HCT116 (cell line): Measurements from ENCODE around the gene AFAP1. TPM values are rescaled to one million over a fixed set of nuclear protein-coding genes. Genes with fewer than 3 reads are reported as not detected.

Experiments
- ATAC-seq: fragments of 200-7000 bp; cut with Tn5 transposase; 2 replicates; pipeline ENCODE4 v1.9.1; 2020; ENCODE audit warnings: mild to moderate bottlenecking, moderate library complexity
- BruUV-seq: library from RNA; stranded (reverse); fragments of 400-500 nt; replicated peaks from 2 replicates; lab custom pipeline; 2021; lab: Mats Ljungman, UMichigan
- CTCF ChIA-PET: fragments of 300-600 bp; sonication (Branson Sonifier 250); formaldehyde crosslinking; loops from one replicate; lab custom pipeline; 2021; ENCODE audit warnings: antibody characterized with exemption; lab: Charles Lee
- POLR2A ChIA-PET: fragments of 300-600, 350-600 bp; sonication (Branson Sonifier 250); formaldehyde crosslinking; loops from one replicate; lab custom pipeline; 2021; ENCODE audit warnings: antibody characterized with exemption; lab: Charles Lee
- RAD21 ChIA-PET, 2 experiments: fragments of 300-600 bp; sonication (Branson Sonifier 250); formaldehyde crosslinking; loops; one replicate each; lab custom pipeline; 2023; ENCODE audit warnings: low total read pairs in 2 of 2; ENCODE audit not compliant: uncharacterized antibody in 2 of 2, unreplicated experiment in 2 of 2, low non-redundant PET in 1 of 2; lab: Charles Lee
- DNase-seq: peaks from one replicate; pipeline ENCODE4 v3.0.0-alpha.2; 2010; ENCODE audit warnings: low read depth, low spot score
- H2AFZ ChIP-seq: fragments of 200-600 bp; shearing (Covaris generic), sonication (generic); 2 replicates; pipeline ENCODE4 v1.6.1; 2017; ENCODE audit warnings: low read depth, mixed run types, mixed read lengths, antibody characterized with exemption, low read length; ENCODE audit not compliant: poor library complexity, severe bottlenecking
- H3K27ac ChIP-seq: 2 replicates; pipeline ENCODE4 v1.5.1; 2012; ENCODE audit warnings: low read depth, low read length
- H3K27me3 ChIP-seq: fragments of 200-600 bp; sonication (generic); 2 replicates; pipeline ENCODE4 v1.6.1; 2016; ENCODE audit warnings: mixed run types, low read length, mixed read lengths; ENCODE audit not compliant: insufficient read depth
- H3K36me3 ChIP-seq, 2 experiments: fragments of 200-500 bp in 1 of 2; fragments of 200-600 bp in 1 of 2; sonication (Bioruptor generic) in 1 of 2; sonication (generic) in 1 of 2; 2 replicates each; pipeline versions ENCODE4 v1.5.1 to v1.6.1; 2014 to 2016; ENCODE audit warnings: low read length in 2 of 2, inconsistent platforms in 1 of 2, mixed read lengths in 1 of 2, mixed run types in 1 of 2; ENCODE audit not compliant: insufficient read depth in 2 of 2, control insufficient read depth in 1 of 2
- H3K4me1 ChIP-seq, 2 experiments: fragments of 200-600 bp in 1 of 2; sonication (generic) in 1 of 2; 2 replicates each; pipeline versions ENCODE4 v1.5.1 to v1.6.1; 2012 to 2017; ENCODE audit warnings: low read length in 2 of 2, inconsistent platforms in 1 of 2, mild to moderate bottlenecking in 1 of 2, mixed read lengths in 1 of 2, mixed run types in 1 of 2, moderate library complexity in 1 of 2; ENCODE audit not compliant: insufficient read depth in 2 of 2, control insufficient read depth in 1 of 2
- H3K4me2 ChIP-seq: fragments of 200-600 bp; sonication (generic); 2 replicates; pipeline ENCODE4 v1.6.1; 2017; ENCODE audit warnings: mixed run types, low read length, mixed read lengths
- H3K4me3 ChIP-seq, 2 experiments: fragments of 200-600 bp in 1 of 2; sonication (generic) in 1 of 2; replicated peaks in 1 of 2; 2 replicates each; pipeline ENCODE4 v1.5.1; 2011 to 2016; ENCODE audit warnings: low read length in 2 of 2, control low read depth in 1 of 2, low read depth in 1 of 2, mild to moderate bottlenecking in 1 of 2, mixed read lengths in 1 of 2, mixed run types in 1 of 2
- H3K79me2 ChIP-seq: fragments of 200-600 bp; sonication (generic); 2 replicates; pipeline ENCODE4 v1.6.1; 2017; ENCODE audit warnings: mild to moderate bottlenecking, mixed run types, low read length, moderate library complexity, mixed read lengths; ENCODE audit not compliant: insufficient read depth
- H3K9ac ChIP-seq: fragments of 200-600 bp; sonication (generic); 2 replicates; pipeline ENCODE4 v1.6.1; 2016; ENCODE audit warnings: low read length, mixed read lengths
- H3K9me2 ChIP-seq: fragments of 200-600 bp; sonication (generic), shearing (Covaris generic); 2 replicates; pipeline ENCODE4 v1.6.1; 2017; ENCODE audit warnings: mixed run types, mild to moderate bottlenecking, moderate library complexity; ENCODE audit not compliant: insufficient read depth
- H3K9me3 ChIP-seq, 2 experiments: fragments of 200-500 bp in 1 of 2; fragments of 200-600 bp in 1 of 2; sonication (Bioruptor generic) in 1 of 2; sonication (generic) in 1 of 2; 2 replicates each; pipeline ENCODE4 v1.6.1; 2014 to 2017; ENCODE audit warnings: low read length in 2 of 2, mixed read lengths in 2 of 2, inconsistent platforms in 1 of 2, low read depth in 1 of 2, mild to moderate bottlenecking in 1 of 2, mixed run types in 1 of 2, moderate library complexity in 1 of 2; ENCODE audit not compliant: control insufficient read depth in 1 of 2, insufficient read depth in 1 of 2
- H4K20me1 ChIP-seq: fragments of 200-600 bp; sonication (generic), shearing (Covaris generic); 2 replicates; pipeline ENCODE4 v1.6.1; 2017; ENCODE audit warnings: mixed run types, mild to moderate bottlenecking, moderate library complexity; ENCODE audit not compliant: insufficient read depth
- ATF3 ChIP-seq: IDR thresholded peaks from 2 replicates; pipeline ENCODE4 v1.6.1; 2012
- CBX3 ChIP-seq: IDR thresholded peaks from 2 replicates; pipeline ENCODE4 v1.6.1; 2012; ENCODE audit warnings: low read depth
- CTCF ChIP-seq, 3 experiments: fragments of 200-600 bp in 1 of 3; sonication (generic) in 1 of 3; IDR thresholded peaks in 2 of 3; conservative IDR thresholded peaks in 1 of 3; 2 replicates each; pipeline ENCODE4 v1.5.1; 2012 to 2017; ENCODE audit warnings: low read depth in 2 of 3, low read length in 2 of 3, antibody characterized with exemption in 1 of 3, borderline replicate concordance in 1 of 3, control low read depth in 1 of 3, mild to moderate bottlenecking in 1 of 3, mixed read lengths in 1 of 3, mixed run types in 1 of 3, moderate library complexity in 1 of 3; ENCODE audit not compliant: insufficient read depth in 1 of 3
- ELF1 ChIP-seq: IDR thresholded peaks from 2 replicates; pipeline ENCODE4 v1.6.1; 2012; ENCODE audit warnings: low read depth, borderline replicate concordance
- EZH2 ChIP-seq: fragments of 200-600 bp; sonication (generic); IDR thresholded peaks from 2 replicates; pipeline ENCODE4 v1.6.1; 2017; ENCODE audit warnings: antibody characterized with exemption, mixed run types
- FOSL1 ChIP-seq: IDR thresholded peaks from 2 replicates; pipeline ENCODE4 v1.6.1; 2012; ENCODE audit warnings: low read depth
- JUND ChIP-seq: IDR thresholded peaks from 2 replicates; pipeline ENCODE4 v1.6.1; 2012
- POLR2AphosphoS5 ChIP-seq: IDR thresholded peaks from 2 replicates; pipeline ENCODE4 v1.6.1; 2011; ENCODE audit warnings: mild to moderate bottlenecking, low read depth, low read length, moderate library complexity
- RAD21 ChIP-seq: IDR thresholded peaks from 2 replicates; pipeline ENCODE4 v1.6.1; 2012; ENCODE audit warnings: low read depth, mild to moderate bottlenecking
- SIN3A ChIP-seq: IDR thresholded peaks from 2 replicates; pipeline ENCODE4 v1.6.1; 2012; ENCODE audit warnings: low read depth
- SP1 ChIP-seq: IDR thresholded peaks from 2 replicates; pipeline ENCODE4 v1.6.1; 2012; ENCODE audit warnings: low read depth
- YY1 ChIP-seq: IDR thresholded peaks from 2 replicates; pipeline ENCODE4 v1.6.1; 2011; ENCODE audit warnings: low read length, low read depth, moderate library complexity, mild to moderate bottlenecking; ENCODE audit not compliant: insufficient replicate concordance; ENCODE audit errors: extremely low read depth
- intact Hi-C: fragments of 100-400 bp; cut with micrococcal nuclease; formaldehyde crosslinking; loops from 2 replicates; pipeline ENCODE4 v1.10.0; 2022
- total RNA-seq: library from RNA; stranded (reverse); gene quantifications from one replicate; pipeline ENCODE4 v1.2.1, GENCODE V29; 2021; ENCODE audit not compliant: unreplicated experiment
- TF ChIP-seq, protein P1 (sequence below): IDR thresholded peaks from 2 replicates; pipeline ENCODE4 v1.6.1; 2012; ENCODE audit warnings: low read depth

AFAP1 gene
- total RNA-seq, 1 experiment from 2014 or later: 19.4 TPM

DNA sequence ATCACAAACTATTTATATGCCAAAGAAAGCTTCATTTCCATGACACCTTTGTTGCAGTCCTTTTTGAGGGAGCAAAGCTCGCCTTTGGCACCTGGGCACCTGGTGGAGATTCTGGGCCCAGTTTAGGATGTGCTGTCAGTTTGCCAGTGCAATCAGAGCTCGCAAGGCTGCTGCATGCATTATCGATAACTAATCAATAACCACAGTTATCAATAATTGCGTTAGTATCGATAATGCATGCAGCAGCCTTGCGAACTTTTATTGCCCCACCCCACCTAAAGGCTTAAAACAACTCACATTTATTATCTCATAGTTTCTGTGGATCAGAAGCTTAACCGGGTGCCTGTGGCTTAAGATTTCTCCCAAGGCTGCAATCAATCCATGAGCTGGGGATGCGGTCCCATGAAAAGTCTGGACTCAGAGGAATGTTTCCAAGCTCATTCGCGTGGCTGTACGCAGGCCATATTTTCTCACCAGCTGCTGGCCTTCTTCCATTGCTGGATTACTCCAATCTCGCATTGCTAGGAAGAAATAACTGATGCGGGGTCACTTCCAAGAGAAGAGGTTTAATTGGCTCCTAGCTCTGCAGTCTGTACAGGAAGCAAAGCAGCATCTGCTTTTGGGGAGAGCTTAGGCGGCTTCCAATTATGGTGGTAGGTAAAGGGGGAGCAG, 6.2 kb upstream of the AFAP1 start:
- no peak for TF ChIP-seq YY1
- no peak for TF ChIP-seq CBX3
- TF ChIP-seq RAD21: no peak
- TF ChIP-seq EZH2: no peak
- TF ChIP-seq ELF1: no peak
- TF ChIP-seq SIN3A: no peak
- no peak for TF ChIP-seq FOSL1
- RAD21 ChIA-PET: no interaction called here

GRCh38 chr4:7944599-7945220, 5.0 kb upstream of the AFAP1 start:
- BruUV-seq: no TSS peak
- RAD21 ChIA-PET: no interaction called here
- Histone ChIP-seq H3K27me3 (no peaks in the 10 kb centered on the region), H3K79me2 (no peaks in the 10 kb centered on the region), H2AFZ (no peak overlapping the region), H3K4me1 (peaks cover 22 to 27% of the 10 kb centered on the region in 2 experiments), H3K36me3 (no peaks in the 10 kb centered on the region), H3K4me3 (no peak overlapping the region), H3K9ac (no peak overlapping the region), H3K9me3 (no peaks in the 10 kb centered on the region), H3K27ac (no peak overlapping the region), H4K20me1 (no peaks in the 10 kb centered on the region), H3K4me2 (no peak overlapping the region), H3K9me2 (no peaks in the 10 kb centered on the region)
- POLR2A ChIA-PET: no interaction called here
- CTCF ChIA-PET: interaction anchor here (1.0 kb wide), 1 partner anchor 902 kb away, joined by 3 read pairs; the partner anchor contains the start of gene TADA2B
- DNase-seq (no peak), ATAC-seq (no peak)
- intact Hi-C loops: no loop called here
- no peak for TF ChIP-seq EZH2
- TF ChIP-seq SP1: no peak
- no peak for TF ChIP-seq CBX3
- TF ChIP-seq JUND: no peak
- TF ChIP-seq ATF3: no peak
- TF ChIP-seq YY1: no peak
- no peak for TF ChIP-seq CTCF (IDR thresholded peaks at IDR 0.05 in 2 of 3, conservative IDR thresholded peaks at IDR 0.05 in 1 of 3; ENCODE audit: borderline replicate concordance in 1 of 3, insufficient read depth in 1 of 3, low read depth in 2 of 3, low read length in 2 of 3)
- TF ChIP-seq RAD21: no peak
- TF ChIP-seq POLR2AphosphoS5: no peak
- TF ChIP-seq ELF1: no peak
- TF ChIP-seq, protein P1, sequence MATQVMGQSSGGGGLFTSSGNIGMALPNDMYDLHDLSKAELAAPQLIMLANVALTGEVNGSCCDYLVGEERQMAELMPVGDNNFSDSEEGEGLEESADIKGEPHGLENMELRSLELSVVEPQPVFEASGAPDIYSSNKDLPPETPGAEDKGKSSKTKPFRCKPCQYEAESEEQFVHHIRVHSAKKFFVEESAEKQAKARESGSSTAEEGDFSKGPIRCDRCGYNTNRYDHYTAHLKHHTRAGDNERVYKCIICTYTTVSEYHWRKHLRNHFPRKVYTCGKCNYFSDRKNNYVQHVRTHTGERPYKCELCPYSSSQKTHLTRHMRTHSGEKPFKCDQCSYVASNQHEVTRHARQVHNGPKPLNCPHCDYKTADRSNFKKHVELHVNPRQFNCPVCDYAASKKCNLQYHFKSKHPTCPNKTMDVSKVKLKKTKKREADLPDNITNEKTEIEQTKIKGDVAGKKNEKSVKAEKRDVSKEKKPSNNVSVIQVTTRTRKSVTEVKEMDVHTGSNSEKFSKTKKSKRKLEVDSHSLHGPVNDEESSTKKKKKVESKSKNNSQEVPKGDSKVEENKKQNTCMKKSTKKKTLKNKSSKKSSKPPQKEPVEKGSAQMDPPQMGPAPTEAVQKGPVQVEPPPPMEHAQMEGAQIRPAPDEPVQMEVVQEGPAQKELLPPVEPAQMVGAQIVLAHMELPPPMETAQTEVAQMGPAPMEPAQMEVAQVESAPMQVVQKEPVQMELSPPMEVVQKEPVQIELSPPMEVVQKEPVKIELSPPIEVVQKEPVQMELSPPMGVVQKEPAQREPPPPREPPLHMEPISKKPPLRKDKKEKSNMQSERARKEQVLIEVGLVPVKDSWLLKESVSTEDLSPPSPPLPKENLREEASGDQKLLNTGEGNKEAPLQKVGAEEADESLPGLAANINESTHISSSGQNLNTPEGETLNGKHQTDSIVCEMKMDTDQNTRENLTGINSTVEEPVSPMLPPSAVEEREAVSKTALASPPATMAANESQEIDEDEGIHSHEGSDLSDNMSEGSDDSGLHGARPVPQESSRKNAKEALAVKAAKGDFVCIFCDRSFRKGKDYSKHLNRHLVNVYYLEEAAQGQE: no peak

More for the DNA sequence above, 6.2 kb upstream of the AFAP1 start:
- no peaks in the 10 kb centered on the region for H3K9me3 ChIP-seq
- H3K9me2 ChIP-seq: no peaks in the 10 kb centered on the region
- intact Hi-C loops: no loop called here
- peaks cover 16 to 17% of the 10 kb centered on the region in 2 experiments for H3K4me1 ChIP-seq
- ChIA-PET POLR2A (no interaction called here), CTCF (interaction anchor here (1.0 kb wide), 1 partner anchor 903 kb away, joined by 3 read pairs; the partner anchor contains the start of gene TADA2B)
- no peaks in the 10 kb centered on the region for H4K20me1 ChIP-seq
- no peak overlapping the region for H3K9ac ChIP-seq
- no TSS peak for BruUV-seq
- H3K4me3 ChIP-seq: no peak overlapping the region
- ATAC-seq: no peak
- no peak overlapping the region for H3K27ac ChIP-seq
- no peaks in the 10 kb centered on the region for H3K36me3 ChIP-seq
- DNase-seq: no peak
- H3K79me2 ChIP-seq: no peaks in the 10 kb centered on the region
- no peak overlapping the region for H3K4me2 ChIP-seq
- no peak overlapping the region for H2AFZ ChIP-seq
- no peaks in the 10 kb centered on the region for H3K27me3 ChIP-seq
